ENCODE measurements around the gene SCAF1. TPM values are rescaled to one million over a fixed set of nuclear protein-coding genes. Genes with fewer than 3 reads are reported as not detected.

The SCAF1 gene
- total RNA-seq, 4 donors from 2014 or later, result 8.8 to 76.9 (median 11.4) TPM

DNA sequence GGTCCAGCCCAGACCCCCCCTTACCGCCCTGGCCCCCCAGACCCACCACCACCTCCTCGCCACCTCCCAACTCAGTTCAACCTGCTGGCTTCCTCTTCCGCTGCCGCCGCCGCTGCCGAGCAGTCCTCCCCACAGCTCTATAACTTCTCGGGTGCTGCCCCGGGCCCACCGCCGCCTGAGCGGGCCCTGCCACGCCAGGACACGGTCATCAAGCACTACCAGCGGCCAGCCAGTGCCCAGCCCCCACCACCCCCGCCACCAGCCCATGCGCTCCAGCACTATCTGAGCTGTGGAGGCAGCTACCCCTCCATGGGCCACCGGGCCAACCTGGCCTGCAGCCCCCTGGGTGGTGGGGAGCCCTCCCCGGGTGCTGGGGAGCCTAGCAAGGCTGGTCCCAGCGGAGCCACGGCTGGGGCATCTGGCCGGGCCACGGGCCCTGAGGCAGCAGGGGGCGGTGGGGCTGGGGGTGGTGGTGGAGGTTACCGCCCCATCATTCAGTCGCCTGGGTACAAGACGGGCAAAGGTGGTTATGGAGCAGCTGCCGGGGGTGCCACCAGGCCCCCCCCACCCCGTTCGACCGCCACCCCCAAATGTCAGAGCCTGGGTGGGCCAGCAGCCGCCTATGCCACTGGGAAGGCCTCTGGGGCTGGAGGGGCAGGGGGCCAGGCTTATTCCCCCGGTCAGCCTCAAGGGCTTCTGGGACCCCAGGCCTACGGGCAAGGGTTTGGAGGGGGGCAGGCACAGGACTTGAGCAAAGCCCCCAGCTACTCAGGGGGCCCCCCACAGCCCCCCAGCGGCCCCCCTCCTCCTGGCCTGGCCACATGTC is 46.8 kb upstream of the SCAF1 start:
- H3K36me3 ChIP-seq, result no peaks in the 10 kb centered on the region

DNA sequence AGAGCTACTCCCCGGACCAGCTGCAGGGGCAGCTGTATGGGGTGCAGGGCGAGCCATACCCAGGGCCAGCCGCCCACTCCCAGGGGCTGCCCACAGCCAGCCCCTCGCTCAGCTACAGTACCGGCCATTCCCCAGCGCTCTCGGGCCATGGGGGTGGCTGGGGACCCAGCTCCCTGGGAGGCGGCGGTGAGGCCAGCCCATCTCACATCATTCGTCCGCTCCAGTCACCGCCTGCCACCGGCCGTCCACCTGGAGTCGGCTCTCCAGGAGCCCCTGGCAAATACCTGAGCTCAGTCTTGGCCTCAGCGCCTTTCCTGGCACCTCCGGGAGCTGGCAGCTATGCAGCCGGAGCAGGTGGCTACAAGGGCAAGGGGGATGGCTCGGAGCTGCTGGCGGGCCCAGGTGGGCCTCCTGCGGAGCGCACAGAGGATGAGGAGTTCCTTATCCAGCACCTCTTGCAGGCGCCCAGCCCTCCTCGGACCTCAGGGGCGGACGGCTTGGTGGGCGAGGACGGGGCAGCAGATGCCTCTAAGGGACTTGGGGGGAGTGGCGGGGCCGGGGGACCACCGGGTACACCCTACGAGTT is 46.1 kb upstream of the SCAF1 start:
- Histone ChIP-seq H3K27ac (no peak overlapping the region), H3K9me3 (no peaks in the 10 kb centered on the region), H3K36me3 (no peaks in the 10 kb centered on the region), H3K4me3 (no peak overlapping the region), H3K27me3 (no peaks in the 10 kb centered on the region), H3K4me1 (peaks cover 0 to 9% of the 10 kb centered on the region in 2 donors)
- TF ChIP-seq POLR2A (IDR thresholded peaks at IDR 0.05), result no peak
- TF ChIP-seq, protein P1, sequence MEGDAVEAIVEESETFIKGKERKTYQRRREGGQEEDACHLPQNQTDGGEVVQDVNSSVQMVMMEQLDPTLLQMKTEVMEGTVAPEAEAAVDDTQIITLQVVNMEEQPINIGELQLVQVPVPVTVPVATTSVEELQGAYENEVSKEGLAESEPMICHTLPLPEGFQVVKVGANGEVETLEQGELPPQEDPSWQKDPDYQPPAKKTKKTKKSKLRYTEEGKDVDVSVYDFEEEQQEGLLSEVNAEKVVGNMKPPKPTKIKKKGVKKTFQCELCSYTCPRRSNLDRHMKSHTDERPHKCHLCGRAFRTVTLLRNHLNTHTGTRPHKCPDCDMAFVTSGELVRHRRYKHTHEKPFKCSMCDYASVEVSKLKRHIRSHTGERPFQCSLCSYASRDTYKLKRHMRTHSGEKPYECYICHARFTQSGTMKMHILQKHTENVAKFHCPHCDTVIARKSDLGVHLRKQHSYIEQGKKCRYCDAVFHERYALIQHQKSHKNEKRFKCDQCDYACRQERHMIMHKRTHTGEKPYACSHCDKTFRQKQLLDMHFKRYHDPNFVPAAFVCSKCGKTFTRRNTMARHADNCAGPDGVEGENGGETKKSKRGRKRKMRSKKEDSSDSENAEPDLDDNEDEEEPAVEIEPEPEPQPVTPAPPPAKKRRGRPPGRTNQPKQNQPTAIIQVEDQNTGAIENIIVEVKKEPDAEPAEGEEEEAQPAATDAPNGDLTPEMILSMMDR (IDR thresholded peaks at IDR 0.05), result no peak
- intact Hi-C loops (cut with DNase I; ENCODE audit: low total_unique reads), result no loop called here
- peak in 1 of 2 donors; percentile 24 for DNase-seq

More for the DNA sequence above, 46.8 kb upstream of the SCAF1 start:
- no peaks in the 10 kb centered on the region for H3K27me3 ChIP-seq
- no peak overlapping the region for H3K27ac ChIP-seq
- no peak overlapping the region for H3K4me3 ChIP-seq
- no peaks in the 10 kb centered on the region for H3K9me3 ChIP-seq
- intact Hi-C loops (cut with DNase I; ENCODE audit: low total_unique reads), result no loop called here
- H3K4me1 ChIP-seq, result peaks cover 0 to 9% of the 10 kb centered on the region in 2 donors
- DNase-seq, result no peak
- TF ChIP-seq, protein P1 (IDR thresholded peaks at IDR 0.05), result no peak
- TF ChIP-seq POLR2A (IDR thresholded peaks at IDR 0.05), result no peak

DNA sequence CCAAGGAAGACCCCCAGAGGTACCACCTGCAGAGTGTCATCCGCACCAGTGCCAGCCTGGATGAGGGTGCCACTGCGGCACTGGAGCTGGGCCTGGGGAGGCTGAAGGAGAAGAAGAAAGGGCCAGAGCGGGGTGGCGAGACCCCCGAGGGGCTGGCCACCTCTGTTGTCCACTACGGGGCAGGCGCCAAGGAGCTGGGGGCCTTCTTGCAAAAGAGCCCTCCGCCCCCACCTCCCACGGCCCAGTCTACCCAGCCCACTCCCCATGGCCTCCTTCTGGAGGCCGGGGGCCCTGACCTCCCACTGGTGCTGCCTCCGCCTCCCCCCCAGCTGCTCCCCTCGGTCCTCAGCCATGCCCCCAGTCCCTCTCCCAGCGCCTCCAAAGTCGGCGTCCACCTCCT is 45.6 kb upstream of the SCAF1 start:
- Histone ChIP-seq H3K27ac (no peak overlapping the region), H3K4me1 (peaks cover 0 to 9% of the 10 kb centered on the region in 2 donors), H3K4me3 (no peak overlapping the region), H3K27me3 (no peaks in the 10 kb centered on the region), H3K9me3 (no peaks in the 10 kb centered on the region), H3K36me3 (no peaks in the 10 kb centered on the region)
- no peak for DNase-seq
- TF ChIP-seq POLR2A (IDR thresholded peaks at IDR 0.05), result no peak
- TF ChIP-seq, protein P1 (IDR thresholded peaks at IDR 0.05), result no peak
- intact Hi-C loops (cut with DNase I; ENCODE audit: low total_unique reads), result no loop called here

DNA sequence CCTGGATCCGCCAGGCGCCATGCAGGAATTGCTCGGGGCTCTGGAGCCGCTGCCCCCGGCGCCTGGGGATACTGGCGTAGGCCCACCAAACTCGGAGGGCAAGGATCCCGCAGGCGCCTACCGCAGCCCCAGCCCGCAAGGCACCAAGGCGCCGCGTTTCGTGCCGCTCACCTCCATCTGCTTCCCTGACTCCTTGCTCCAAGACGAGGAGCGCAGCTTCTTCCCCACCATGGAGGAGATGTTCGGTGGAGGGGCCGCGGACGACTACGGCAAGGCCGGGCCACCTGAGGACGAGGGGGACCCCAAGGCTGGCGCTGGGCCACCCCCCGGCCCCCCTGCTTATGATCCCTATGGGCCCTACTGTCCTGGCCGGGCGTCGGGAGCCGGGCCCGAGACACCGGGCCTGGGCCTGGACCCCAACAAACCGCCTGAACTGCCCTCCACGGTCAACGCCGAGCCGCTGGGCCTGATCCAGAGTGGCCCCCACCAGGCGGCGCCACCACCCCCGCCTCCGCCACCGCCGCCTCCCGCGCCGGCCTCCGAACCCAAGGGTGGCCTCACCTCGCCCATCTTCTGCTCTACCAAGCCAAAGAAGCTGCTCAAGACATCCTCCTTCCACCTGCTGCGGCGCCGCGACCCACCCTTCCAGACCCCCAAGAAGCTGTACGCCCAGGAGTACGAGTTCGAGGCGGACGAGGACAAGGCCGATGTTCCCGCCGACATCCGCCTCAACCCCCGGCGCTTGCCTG is 44.9 kb upstream of the SCAF1 start:
- no peaks in the 10 kb centered on the region for H3K9me3 ChIP-seq
- intact Hi-C loops (cut with DNase I; ENCODE audit: low total_unique reads), result no loop called here
- H3K4me3 ChIP-seq, result no peak overlapping the region
- no peaks in the 10 kb centered on the region for H3K27me3 ChIP-seq
- no peaks in the 10 kb centered on the region for H3K36me3 ChIP-seq
- H3K4me1 ChIP-seq, result peaks cover 0 to 9% of the 10 kb centered on the region in 2 donors
- no peak for DNase-seq
- H3K27ac ChIP-seq, result no peak overlapping the region
- TF ChIP-seq, protein P1 (IDR thresholded peaks at IDR 0.05), result no peak
- no peak for TF ChIP-seq POLR2A (IDR thresholded peaks at IDR 0.05)

DNA sequence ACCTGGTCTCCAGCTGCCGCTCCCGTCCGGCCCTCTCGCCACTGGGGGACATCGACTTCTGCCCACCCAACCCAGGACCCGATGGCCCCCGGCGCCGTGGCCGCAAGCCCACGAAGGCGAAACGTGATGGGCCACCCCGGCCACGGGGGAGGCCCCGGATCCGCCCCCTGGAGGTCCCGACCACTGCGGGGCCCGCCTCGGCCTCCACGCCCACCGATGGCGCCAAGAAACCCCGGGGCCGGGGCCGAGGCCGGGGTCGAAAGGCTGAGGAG is 44.4 kb upstream of the SCAF1 start:
- Histone ChIP-seq H3K27ac (no peak overlapping the region), H3K4me1 (peaks cover 0 to 6% of the 10 kb centered on the region in 2 donors), H3K4me3 (no peak overlapping the region), H3K27me3 (no peaks in the 10 kb centered on the region), H3K9me3 (no peaks in the 10 kb centered on the region), H3K36me3 (no peaks in the 10 kb centered on the region)
- no peak for TF ChIP-seq POLR2A (IDR thresholded peaks at IDR 0.05)
- TF ChIP-seq, protein P1 (IDR thresholded peaks at IDR 0.05), result no peak
- intact Hi-C loops (cut with DNase I; ENCODE audit: low total_unique reads), result no loop called here
- DNase-seq, result no peak

All from uterus (tissue), 4 donors.